ENCODE measurements around the gene COMMD1. TPM values are rescaled to one million over a fixed set of nuclear protein-coding genes. Genes with fewer than 3 reads are reported as not detected.
"Not testable (repeated sequence)": the region's sequence is repeated elsewhere in the genome, so short reads cannot be mapped to it uniquely, and the experiment has no call there.

The COMMD1 gene
- total RNA-seq, 8 experiments from 2014 or later: 23.6 to 48.6 (median 32.5) TPM

DNA sequence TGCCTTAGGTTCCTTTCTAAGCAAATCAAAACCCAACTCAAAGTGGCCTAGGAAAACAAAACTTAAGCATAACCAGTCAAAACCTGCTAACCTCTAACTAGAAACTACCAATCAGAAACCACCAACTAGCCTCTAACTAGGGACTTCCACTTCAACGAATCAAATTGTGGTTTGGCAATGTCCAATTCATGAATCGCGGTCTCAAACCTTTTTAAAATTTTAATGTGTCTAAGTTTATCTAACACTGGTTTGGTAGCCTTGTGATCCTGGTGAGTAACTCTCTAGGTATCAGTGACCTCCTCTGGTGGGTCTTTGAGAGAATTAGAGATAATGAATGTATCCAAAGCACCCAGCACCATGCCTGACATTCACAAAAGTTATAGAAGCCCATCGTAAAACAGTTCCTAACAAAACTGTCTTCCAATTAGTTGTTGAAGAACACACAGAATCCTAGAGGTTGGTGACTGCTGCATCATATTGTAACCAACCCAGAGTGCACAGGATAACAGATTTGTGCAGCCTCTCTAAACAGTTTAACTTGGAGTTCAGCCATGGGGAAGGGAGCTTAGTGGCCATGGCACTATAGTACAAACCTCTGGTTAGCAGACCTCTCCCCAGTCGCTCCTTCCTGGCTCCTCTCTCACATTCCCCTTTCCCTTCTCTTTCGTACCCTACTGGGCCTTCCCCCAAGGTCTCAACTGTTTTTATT is 245.3 kb downstream of the COMMD1 start:
- 78 to 100% (median 82%) methylated on average over 1 to 6 of the region's 6 CpGs; no CpG with 5 or more reads in 1 of the 10 experiments for WGBS, 10 experiments
- no peaks in the 10 kb centered on the region for H3K4me1 ChIP-seq (replicated peaks in 1 of 2)
- ATAC-seq (replicated peaks in 6 of 8): no peak
- no peak overlapping the region for H3K27ac ChIP-seq
- in situ Hi-C loops (cut with MboI; ENCODE audit: low pct_unique_long_range_greater_than_20kb in 2 of 9, low sequenced_read_pairs in 9 of 9, unreplicated experiment in 9 of 9): no loop called here
- H3K4me3 ChIP-seq: no peak overlapping the region

DNA sequence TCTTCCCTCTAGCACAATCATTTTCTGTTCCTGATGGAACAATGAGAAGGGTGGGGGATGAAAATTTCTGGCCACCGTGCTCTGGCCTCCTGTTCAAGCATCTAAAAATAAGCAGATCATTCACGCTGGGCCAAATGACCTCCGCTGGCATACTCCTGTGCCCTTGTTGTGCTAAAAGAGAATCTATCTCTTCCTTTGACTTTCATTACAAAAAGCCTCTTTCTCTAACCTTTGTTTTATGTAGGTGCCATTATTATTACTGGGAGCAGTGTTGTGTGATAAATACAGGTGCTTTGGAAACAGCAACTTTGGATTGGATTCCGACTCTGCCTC is 245.8 kb downstream of the COMMD1 start:
- no peaks in the 10 kb centered on the region for H3K4me1 ChIP-seq (replicated peaks in 1 of 2)
- 56 to 100% (median 68%) methylated on average over 1 to 4 of the region's 4 CpGs; no CpG with 5 or more reads in 1 of the 10 experiments for WGBS, 10 experiments
- in situ Hi-C loops (cut with MboI; ENCODE audit: low pct_unique_long_range_greater_than_20kb in 2 of 9, low sequenced_read_pairs in 9 of 9, unreplicated experiment in 9 of 9): no loop called here
- no peak overlapping the region for H3K27ac ChIP-seq
- H3K4me3 ChIP-seq: no peak overlapping the region
- ATAC-seq (replicated peaks in 6 of 8): no peak

DNA sequence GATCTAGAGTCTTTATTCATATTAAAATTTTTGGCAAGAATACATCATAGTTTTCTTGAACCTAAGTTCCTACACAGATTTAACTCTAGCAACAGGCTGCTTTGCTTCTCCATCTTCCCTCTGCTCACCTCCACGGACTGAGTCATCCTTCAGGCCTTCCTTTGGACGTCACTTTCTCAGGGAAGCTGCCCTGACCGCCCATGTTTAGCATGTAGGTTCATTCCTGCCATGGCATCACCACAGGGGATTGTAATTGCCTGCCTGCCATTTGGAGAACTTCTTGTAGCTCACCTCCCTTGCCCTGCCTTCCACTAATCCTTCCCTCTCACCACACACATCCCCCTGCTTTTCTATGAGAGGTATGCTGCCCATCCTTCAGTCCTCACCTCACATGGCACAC is 246.5 kb downstream of the COMMD1 start:
- in situ Hi-C loops (cut with MboI; ENCODE audit: low pct_unique_long_range_greater_than_20kb in 2 of 9, low sequenced_read_pairs in 9 of 9, unreplicated experiment in 9 of 9): no loop called here
- Histone ChIP-seq H3K4me1 (replicated peaks in 1 of 2) (no peaks in the 10 kb centered on the region), H3K4me3 (no peak overlapping the region), H3K27ac (no peak overlapping the region)
- 40 to 80% (median 69%) methylated on average over 1 to 3 of the region's 3 CpGs; no CpG with 5 or more reads in 3 of the 10 experiments for WGBS, 10 experiments
- no peak for ATAC-seq (replicated peaks in 6 of 8)

DNA sequence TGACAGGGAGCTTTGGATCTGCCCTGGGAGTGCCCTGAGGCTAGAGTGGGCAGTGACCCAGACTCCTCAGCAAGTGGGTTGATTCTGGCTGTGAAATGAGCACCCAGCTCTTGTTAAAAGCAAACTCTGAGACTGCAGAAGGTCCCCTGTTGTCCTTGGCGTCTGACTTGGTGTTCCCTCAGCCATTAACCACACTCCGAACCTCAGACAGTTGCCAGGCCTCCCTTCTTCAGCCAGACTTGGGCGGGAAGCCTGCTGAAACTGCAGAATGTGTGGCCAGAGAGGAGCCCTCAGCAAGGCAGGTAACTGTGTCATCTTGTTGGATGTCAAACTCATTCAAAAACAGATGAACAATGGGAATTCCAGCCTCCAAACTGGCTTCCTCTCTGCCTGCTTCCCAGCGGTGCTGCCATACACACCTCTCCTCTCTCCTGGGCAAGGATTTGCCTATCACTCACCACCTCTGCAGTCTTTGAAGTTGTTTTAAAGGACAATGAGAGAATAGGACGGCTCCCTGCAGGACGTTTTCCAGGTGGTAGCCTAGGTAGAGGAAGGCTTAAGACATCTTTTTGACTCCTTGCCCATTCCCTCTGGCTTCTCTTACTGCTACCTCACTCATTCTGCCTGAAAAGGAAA is 251.5 kb downstream of the COMMD1 start:
- in situ Hi-C loops (cut with MboI; ENCODE audit: low pct_unique_long_range_greater_than_20kb in 2 of 9, low sequenced_read_pairs in 9 of 9, unreplicated experiment in 9 of 9): no loop called here
- ATAC-seq (replicated peaks in 6 of 8): no peak

DNA sequence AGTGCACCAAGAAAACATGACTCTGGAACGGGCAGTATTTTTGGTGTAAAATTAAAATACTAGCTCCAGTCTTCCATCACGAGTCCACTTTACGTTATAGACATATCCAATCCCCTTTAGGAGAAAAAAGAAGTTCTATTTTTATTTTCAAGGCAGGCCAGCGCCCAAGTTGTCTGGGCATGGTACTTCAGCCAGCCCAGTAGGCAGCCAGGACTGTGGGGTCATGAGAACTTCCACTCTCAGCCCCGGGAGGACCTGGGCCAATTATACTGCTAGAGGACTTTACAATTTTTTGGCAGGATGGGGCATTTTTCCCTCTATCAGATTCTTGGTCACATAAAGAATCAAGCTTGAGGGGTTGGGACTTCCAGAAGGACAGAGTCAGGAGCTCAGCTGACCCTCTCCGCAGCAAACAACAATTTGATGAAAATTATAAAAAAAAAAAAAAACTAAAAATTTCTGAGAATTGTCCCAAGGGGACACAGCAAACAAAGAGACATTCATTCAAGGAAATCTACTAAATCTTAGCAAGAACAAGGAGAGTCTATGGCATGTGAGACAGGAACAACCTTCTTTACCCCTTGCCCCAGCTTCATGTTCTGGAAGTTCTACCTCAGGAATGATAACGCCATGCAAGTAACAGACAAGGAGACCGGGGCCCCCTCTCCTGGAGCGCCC is 253.1 kb downstream of the COMMD1 start:
- in situ Hi-C loops (cut with MboI; ENCODE audit: low pct_unique_long_range_greater_than_20kb in 2 of 9, low sequenced_read_pairs in 9 of 9, unreplicated experiment in 9 of 9): no loop called here
- Histone ChIP-seq H3K4me1 (replicated peaks in 1 of 2) (no peaks in the 10 kb centered on the region), H3K27ac (no peak overlapping the region), H3K4me3 (no peak overlapping the region)
- WGBS, 10 experiments: 53 to 91% (median 84%) methylated on average over 3 to 8 of the region's 9 CpGs; no CpG with 5 or more reads in 1 of the 10 experiments
- no peak for ATAC-seq (replicated peaks in 6 of 8)

More for the DNA sequence above, 251.5 kb downstream of the COMMD1 start:
- no peak overlapping the region for H3K4me3 ChIP-seq
- no peak overlapping the region for H3K27ac ChIP-seq
- 0 to 94% (median 76%) methylated on average over 1 to 4 of the region's 6 CpGs; no CpG with 5 or more reads in 5 of the 10 experiments for WGBS, 10 experiments
- H3K4me1 ChIP-seq (replicated peaks in 1 of 2): no peaks in the 10 kb centered on the region

DNA sequence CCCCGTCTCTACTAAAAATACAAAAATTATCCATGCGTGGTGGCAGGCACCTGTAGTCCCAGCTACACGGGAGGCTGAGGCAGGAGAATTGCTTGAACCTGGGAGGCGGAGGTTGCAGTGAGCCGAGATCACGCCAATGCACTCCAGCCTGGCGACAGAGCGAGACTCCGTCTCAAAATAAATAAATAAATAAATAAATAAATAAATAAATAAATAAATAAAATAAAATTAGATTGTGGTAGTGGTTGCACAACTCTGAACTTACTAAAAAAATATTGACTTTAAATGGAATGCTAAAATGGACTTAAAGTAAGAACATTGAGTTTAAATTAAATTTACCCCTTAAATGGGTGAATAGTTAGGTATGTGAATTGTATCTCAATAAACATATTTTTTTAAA is 255.2 kb downstream of the COMMD1 start:
- H3K4me1 ChIP-seq (replicated peaks in 1 of 2); H3K27ac ChIP-seq; in situ Hi-C loops (cut with MboI; ENCODE audit: low pct_unique_long_range_greater_than_20kb in 2 of 9, low sequenced_read_pairs in 9 of 9, unreplicated experiment in 9 of 9); H3K4me3 ChIP-seq; ATAC-seq (replicated peaks in 6 of 8): not testable (repeated sequence)
- 94 to 100% (median 96%) methylated on average over 5 to 9 of the region's 9 CpGs; no CpG with 5 or more reads in 3 of the 10 experiments for WGBS, 10 experiments

DNA sequence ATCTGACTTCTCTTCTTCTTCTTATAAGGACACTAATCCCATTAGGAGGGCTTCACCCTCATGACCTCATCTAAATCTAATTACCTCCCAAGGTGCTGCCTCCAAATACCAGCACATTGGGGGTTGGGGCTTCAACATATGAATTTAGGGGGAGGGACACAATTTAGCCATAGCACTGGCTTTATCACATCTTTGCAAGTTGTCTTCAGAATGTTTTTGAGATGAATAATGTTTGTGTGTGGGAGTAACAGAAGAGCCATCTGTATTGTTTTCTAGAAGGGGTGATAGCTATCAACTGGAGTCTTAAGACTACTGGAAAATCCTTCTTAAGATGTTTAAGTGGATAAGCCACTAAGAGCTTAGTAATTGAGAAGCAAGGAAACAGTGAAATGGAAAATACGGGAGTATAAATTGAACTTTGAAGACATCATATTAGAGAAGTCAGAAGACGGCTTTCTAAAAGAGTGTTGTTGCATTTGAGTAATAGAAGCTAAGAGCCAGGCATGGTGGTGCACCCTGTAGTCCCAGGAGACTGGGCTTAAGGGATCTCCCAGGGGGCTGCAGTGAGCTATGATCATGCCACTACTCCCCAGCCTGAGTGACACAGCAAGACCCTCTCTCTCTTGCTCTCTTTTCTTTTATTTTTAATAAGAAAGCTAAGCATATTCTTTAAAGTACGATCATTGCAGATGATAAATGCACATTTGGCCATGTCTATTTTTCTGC is 257.8 kb downstream of the COMMD1 start:
- in situ Hi-C loops (cut with MboI; ENCODE audit: low pct_unique_long_range_greater_than_20kb in 2 of 9, low sequenced_read_pairs in 9 of 9, unreplicated experiment in 9 of 9): no loop called here
- ATAC-seq (replicated peaks in 6 of 8): no peak
- Histone ChIP-seq H3K27ac (no peak overlapping the region), H3K4me1 (replicated peaks in 1 of 2) (no peaks in the 10 kb centered on the region), H3K4me3 (no peak overlapping the region)
- 83 to 100% (median 92%) methylated on average over 1 to 3 of the region's 3 CpGs; no CpG with 5 or more reads in 1 of the 10 experiments for WGBS, 10 experiments

DNA sequence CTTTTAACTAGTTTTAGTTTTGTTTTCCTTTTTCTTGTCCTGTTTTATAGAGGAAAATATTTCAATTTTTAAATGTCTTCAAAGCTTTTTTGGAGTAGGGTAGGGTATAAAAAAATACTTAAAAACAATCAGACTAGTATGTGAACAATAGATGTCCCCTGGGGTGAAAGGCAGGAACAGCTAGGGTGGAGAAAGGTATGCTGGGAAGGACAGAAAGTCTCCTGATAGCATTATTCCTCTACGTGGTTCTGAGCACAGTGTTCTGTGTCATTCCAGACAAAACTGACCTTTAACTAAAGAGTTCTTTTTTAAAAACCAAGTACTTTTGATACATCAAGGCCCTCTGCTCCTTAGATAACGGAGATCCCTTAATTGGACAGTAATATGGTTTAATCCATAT is 258.4 kb downstream of the COMMD1 start:
- ATAC-seq (replicated peaks in 6 of 8): no peak
- Histone ChIP-seq H3K4me1 (replicated peaks in 1 of 2) (no peaks in the 10 kb centered on the region), H3K4me3 (no peak overlapping the region), H3K27ac (no peak overlapping the region)
- WGBS, 10 experiments: 14 to 76% (median 52%) methylated on average over 1 to 2 of the region's 2 CpGs; no CpG with 5 or more reads in 1 of the 10 experiments
- in situ Hi-C loops (cut with MboI; ENCODE audit: low pct_unique_long_range_greater_than_20kb in 2 of 9, low sequenced_read_pairs in 9 of 9, unreplicated experiment in 9 of 9): no loop called here

DNA sequence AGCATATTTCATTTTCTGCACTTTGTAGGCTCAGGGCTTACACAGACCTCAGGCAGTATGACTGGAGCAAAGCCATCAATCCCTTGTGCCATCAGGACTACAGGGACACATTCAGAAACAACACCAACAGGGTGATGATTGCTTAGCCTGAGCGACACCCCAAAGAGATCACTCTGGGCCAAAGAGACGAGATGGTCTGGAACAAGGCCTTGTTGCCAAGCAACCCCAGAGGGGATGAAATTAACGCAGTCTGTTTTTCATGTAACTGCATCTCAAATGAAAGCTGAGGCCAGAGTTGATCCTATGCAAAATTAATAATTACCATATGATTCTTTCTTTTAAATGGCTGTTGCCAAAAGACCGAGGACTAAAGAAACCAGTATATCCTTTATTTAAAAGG is 270.3 kb downstream of the COMMD1 start:
- Histone ChIP-seq H3K27ac (no peak overlapping the region), H3K4me1 (replicated peaks in 1 of 2) (peaks cover 10 to 19% of the 10 kb centered on the region in 2 donors), H3K4me3 (no peak overlapping the region)
- WGBS, 10 experiments: 0 to 24% (median 17%) methylated on average over 2 to 3 of the region's 4 CpGs; no CpG with 5 or more reads in 2 of the 10 experiments
- peak; percentile 79 to 99 (median 85) for ATAC-seq (replicated peaks in 6 of 8)
- in situ Hi-C loops (cut with MboI; ENCODE audit: low pct_unique_long_range_greater_than_20kb in 2 of 9, low sequenced_read_pairs in 9 of 9, unreplicated experiment in 9 of 9): no loop called here

DNA sequence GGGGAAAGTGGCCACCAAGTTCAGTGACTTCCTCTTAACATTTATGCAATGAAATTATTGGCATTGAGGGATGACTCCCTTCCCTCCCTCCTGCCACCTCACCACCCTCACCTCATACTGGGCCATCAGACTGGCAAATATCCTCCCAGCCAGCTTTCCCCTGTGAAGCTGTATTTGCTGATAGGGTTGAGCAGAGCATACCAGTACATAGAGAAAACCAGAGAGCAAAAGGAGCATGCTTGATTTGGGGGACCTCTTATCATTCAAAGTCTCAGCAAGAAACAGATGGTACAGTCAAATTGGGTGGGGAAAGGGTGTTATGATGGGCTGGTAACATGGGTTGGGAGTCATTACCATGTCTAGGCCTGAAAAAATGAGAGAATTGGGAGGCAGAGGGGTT is 271.3 kb downstream of the COMMD1 start:
- in situ Hi-C loops (cut with MboI; ENCODE audit: low pct_unique_long_range_greater_than_20kb in 2 of 9, low sequenced_read_pairs in 9 of 9, unreplicated experiment in 9 of 9): no loop called here
- Histone ChIP-seq H3K4me3 (no peak overlapping the region), H3K4me1 (replicated peaks in 1 of 2) (peaks cover 10 to 19% of the 10 kb centered on the region in 2 donors), H3K27ac (no peak overlapping the region)
- no peak for ATAC-seq (replicated peaks in 6 of 8)

DNA sequence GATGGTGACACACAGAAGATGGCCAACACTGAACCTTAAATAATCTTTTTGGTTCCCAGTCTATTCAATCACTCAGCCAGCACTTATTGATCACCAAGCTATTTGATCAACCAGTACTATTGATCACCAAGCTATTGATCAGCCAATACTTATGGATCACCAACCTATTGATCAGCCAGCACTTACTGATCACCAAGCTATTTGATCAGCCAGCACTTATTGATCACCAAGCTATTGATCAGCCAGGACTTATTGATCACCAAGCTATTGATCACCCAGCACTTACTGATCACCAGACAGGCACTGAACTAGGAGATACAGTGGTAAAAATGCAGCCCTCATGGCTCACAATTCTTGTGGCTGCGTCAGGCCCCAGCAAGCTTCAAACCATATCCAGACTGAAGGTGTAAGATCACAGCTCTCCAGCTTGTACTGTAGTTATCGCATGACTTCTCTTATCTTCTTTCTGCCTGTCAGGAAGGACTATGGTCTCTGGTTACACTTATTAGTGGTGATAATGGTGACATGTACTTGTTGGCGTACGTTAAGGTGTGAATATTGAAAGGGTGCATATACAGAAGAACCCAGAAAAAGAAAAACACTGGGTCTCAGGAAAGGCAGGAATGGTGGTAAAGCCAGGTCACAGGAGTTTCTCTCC is 272.0 kb downstream of the COMMD1 start:
- H3K4me1 ChIP-seq (replicated peaks in 1 of 2): peaks cover 10 to 19% of the 10 kb centered on the region in 2 donors
- 90 to 100% (median 100%) methylated on average over 1 to 4 of the region's 4 CpGs; no CpG with 5 or more reads in 2 of the 10 experiments for WGBS, 10 experiments
- no peak for ATAC-seq (replicated peaks in 6 of 8)
- no peak overlapping the region for H3K27ac ChIP-seq
- H3K4me3 ChIP-seq: no peak overlapping the region
- in situ Hi-C loops (cut with MboI; ENCODE audit: low pct_unique_long_range_greater_than_20kb in 2 of 9, low sequenced_read_pairs in 9 of 9, unreplicated experiment in 9 of 9): no loop called here

DNA sequence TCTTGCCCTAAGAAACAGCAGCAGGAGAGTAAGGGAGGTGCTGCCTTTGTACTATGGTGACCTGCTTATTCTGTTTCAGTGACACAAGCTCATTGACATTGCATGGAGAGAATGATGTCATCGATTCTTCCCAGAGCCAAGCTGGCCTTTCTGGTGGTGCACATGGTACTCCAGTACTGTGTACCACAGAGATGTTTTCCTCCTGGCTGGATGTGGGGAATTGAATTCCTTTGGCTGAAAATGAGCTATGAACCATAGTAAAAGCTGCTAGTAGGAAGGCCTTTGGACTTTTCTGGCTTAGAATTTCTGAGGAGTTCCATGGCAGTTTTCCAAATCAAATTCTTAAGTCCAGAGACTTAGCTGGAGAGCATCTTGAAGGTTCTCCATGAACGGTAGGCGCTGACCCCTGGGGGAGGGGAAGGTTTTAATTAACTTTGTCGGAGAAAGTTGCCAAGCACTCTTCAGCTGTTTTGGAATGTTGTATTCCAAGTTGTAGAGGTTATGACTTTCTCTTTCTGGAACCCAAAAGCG is 273.3 kb downstream of the COMMD1 start:
- peak in 7 of 8 experiments; percentile 35 to 96 (median 83) for ATAC-seq (replicated peaks in 6 of 8)
- Histone ChIP-seq H3K27ac (no peak overlapping the region), H3K4me3 (no peak overlapping the region), H3K4me1 (replicated peaks in 1 of 2) (peaks cover 10 to 19% of the 10 kb centered on the region in 2 donors)
- WGBS, 10 experiments: 0 to 100% (median 59%) methylated on average over 1 to 5 of the region's 5 CpGs; no CpG with 5 or more reads in 2 of the 10 experiments
- in situ Hi-C loops (cut with MboI; ENCODE audit: low pct_unique_long_range_greater_than_20kb in 2 of 9, low sequenced_read_pairs in 9 of 9, unreplicated experiment in 9 of 9): no loop called here
